ENCODE measurements around the gene LDAH.

The LDAH gene

GRCh38 chr2:20781656-20782265 lies 41.1 kb downstream of the LDAH start:
- DNase-seq (ENCODE audit: low read depth): no peak

GRCh38 chr2:20771299-20771698 lies 51.6 kb downstream of the LDAH start:
- no peak for DNase-seq (ENCODE audit: low read depth)

GRCh38 chr2:20766798-20767644 lies 55.9 kb downstream of the LDAH start:
- no peak for DNase-seq (ENCODE audit: low read depth)

- no peak for DNase-seq (ENCODE audit: low read depth)
Measured at GRCh38 chr2:20766213-20766612, 56.7 kb downstream of the LDAH start.

GRCh38 chr2:20762945-20763683 lies 59.8 kb downstream of the LDAH start:
- DNase-seq (ENCODE audit: low read depth): no peak

- no peak for DNase-seq (ENCODE audit: low read depth)
Measured at GRCh38 chr2:20759487-20759886, 63.4 kb downstream of the LDAH start.

GRCh38 chr2:20758997-20759396 lies 63.9 kb downstream of the LDAH start:
- no peak for DNase-seq (ENCODE audit: low read depth)

GRCh38 chr2:20757405-20758090 lies 65.4 kb downstream of the LDAH start:
- no peak for DNase-seq (ENCODE audit: low read depth)

- no peak for DNase-seq (ENCODE audit: low read depth)
Measured at GRCh38 chr2:20755132-20755800, 67.6 kb downstream of the LDAH start.

GRCh38 chr2:20752293-20752692 lies 70.6 kb downstream of the LDAH start:
- no peak for DNase-seq (ENCODE audit: low read depth)

- DNase-seq (ENCODE audit: low read depth): no peak
Measured at GRCh38 chr2:20747317-20747716, 75.6 kb downstream of the LDAH start.

- no peak for DNase-seq (ENCODE audit: low read depth)
Measured at GRCh38 chr2:20745924-20746555, 76.9 kb downstream of the LDAH start.

- no peak for DNase-seq (ENCODE audit: low read depth)
Measured at GRCh38 chr2:20744366-20745335, 78.2 kb downstream of the LDAH start.

- no peak for DNase-seq (ENCODE audit: low read depth)
Measured at GRCh38 chr2:20738772-20739171, 84.1 kb downstream of the LDAH start.

GRCh38 chr2:20737505-20737904 lies 85.4 kb downstream of the LDAH start:
- DNase-seq (ENCODE audit: low read depth): no peak

GRCh38 chr2:20728114-20728758 lies 94.7 kb downstream of the LDAH start:
- no peak for DNase-seq (ENCODE audit: low read depth)

- no peak for DNase-seq (ENCODE audit: low read depth)
Measured at GRCh38 chr2:20726913-20727312, 96.0 kb downstream of the LDAH start.

GRCh38 chr2:20725782-20726181 lies 97.1 kb downstream of the LDAH start:
- no peak for DNase-seq (ENCODE audit: low read depth)

- no peak for DNase-seq (ENCODE audit: low read depth)
Measured at GRCh38 chr2:20724500-20725053, 98.3 kb downstream of the LDAH start.

Measured in stimulated activated CD8-positive, alpha-beta memory T cell treated with anti-CD3 and anti-CD28 coated beads, Interleukin-4, amount 100 ng/mL, for 24 hours (primary cell).